OCI-LY3 (cell line): ENCODE measurements around the gene TMEM253.
A peak's percentile ranks its signal among the peaks of the same experiment; 100 is the strongest.

Experiments used
- H2AFZ ChIP-seq: fragments of 200-600, 300-600 bp; shearing (Covaris generic); 2 replicates; pipeline ENCODE4 v1.6.0; 2014; ENCODE audit warnings: antibody characterized with exemption, low read depth, low read length
- H3K27ac ChIP-seq: fragments of 200-600, 300-600 bp; sonication (generic); 2 replicates; pipeline ENCODE4 v1.5.1; 2014; ENCODE audit warnings: mild to moderate bottlenecking, low read length, moderate library complexity, mixed read lengths
- H3K27me3 ChIP-seq: fragments of 200-600, 300-600 bp; sonication (generic); 2 replicates; pipeline ENCODE4 v1.6.1; 2014; ENCODE audit warnings: low read depth, low read length, mixed read lengths
- H3K36me3 ChIP-seq: fragments of 200-600, 300-600 bp; sonication (generic); replicated peaks from 2 replicates; pipeline ENCODE3; 2014; ENCODE audit warnings: low read depth, low read length, mixed read lengths
- H3K4me1 ChIP-seq: fragments of 300-600, 200-600 bp; sonication (generic); 2 replicates; pipeline ENCODE4 v1.6.1; 2014; ENCODE audit warnings: low read length, mixed read lengths
- H3K4me2 ChIP-seq: fragments of 200-600, 300-600 bp; sonication (generic); 2 replicates; pipeline ENCODE4 v1.6.1; 2014; ENCODE audit warnings: low read length, mixed read lengths
- H3K4me3 ChIP-seq: fragments of 300-600, 200-600 bp; sonication (generic); 2 replicates; pipeline ENCODE4 v1.5.1; 2014; ENCODE audit warnings: antibody characterized with exemption, mild to moderate bottlenecking, low read length, moderate library complexity
- H3K79me2 ChIP-seq: fragments of 300-600, 200-600 bp; shearing (Covaris generic); 2 replicates; pipeline ENCODE4 v1.6.1; 2014; ENCODE audit warnings: mild to moderate bottlenecking, low read length, mixed read lengths
- H3K9ac ChIP-seq: fragments of 300-600, 200-600 bp; shearing (Covaris generic); 2 replicates; pipeline ENCODE4 v1.6.0; 2014; ENCODE audit warnings: mild to moderate bottlenecking, low read length, moderate library complexity
- H3K9me3 ChIP-seq: fragments of 200-600, 300-600 bp; shearing (Covaris generic); 2 replicates; pipeline ENCODE4 v1.6.1; 2014; ENCODE audit warnings: low read length, mixed read lengths; ENCODE audit not compliant: insufficient read depth
- H4K20me1 ChIP-seq: fragments of 200-600, 300-600 bp; sonication (generic); 2 replicates; pipeline ENCODE4 v1.6.1; 2016; ENCODE audit warnings: low read length, mixed read lengths; ENCODE audit not compliant: insufficient read depth
- EZH2phosphoT487 ChIP-seq: fragments of 200-600 bp; shearing (Covaris generic); IDR thresholded peaks from 2 replicates; pipeline ENCODE4 v1.6.1; 2018; ENCODE audit warnings: antibody characterized with exemption, mixed run types, low read depth
- TF ChIP-seq, protein P1 (sequence below): fragments of 200-600, 300-600 bp; sonication (generic); IDR thresholded peaks from 2 replicates; pipeline ENCODE4 v1.5.1; 2014; ENCODE audit warnings: antibody characterized with exemption, low read length, low read depth

Gene TMEM253

DNA sequence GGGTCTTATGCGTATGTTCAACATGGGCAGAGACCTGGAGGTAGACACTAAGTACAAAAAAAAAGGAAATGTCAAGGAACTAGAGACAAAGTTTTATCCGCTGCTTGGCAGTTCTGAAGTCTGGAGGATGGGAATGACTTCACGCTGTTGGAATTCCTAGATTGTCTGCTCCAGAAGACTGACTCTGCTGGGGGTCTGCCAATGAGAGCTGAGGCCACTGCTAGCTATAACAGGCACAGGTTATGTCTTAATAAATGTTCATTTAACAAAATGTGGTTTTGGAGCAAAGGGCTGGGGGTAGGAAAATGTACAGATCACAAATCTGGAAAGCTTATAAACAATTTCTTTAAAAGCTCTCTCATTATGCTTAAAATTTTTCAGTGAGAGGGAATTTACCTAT is 37.4 kb upstream of the TMEM253 start:
- Histone ChIP-seq H3K27me3 (peaks cover 72% of the 10 kb centered on the region), H3K4me1 (peaks cover 13% of the 10 kb centered on the region), H3K79me2 (no peaks in the 10 kb centered on the region), H2AFZ (no peak overlapping the region), H3K9ac (no peak overlapping the region), H3K36me3 (no peaks in the 10 kb centered on the region), H3K4me2 (no peak overlapping the region), H3K27ac (no peak overlapping the region), H3K4me3 (no peak overlapping the region), H4K20me1 (no peaks in the 10 kb centered on the region), H3K9me3 (no peaks in the 10 kb centered on the region)
- no peak for TF ChIP-seq EZH2phosphoT487
- TF ChIP-seq, protein P1, sequence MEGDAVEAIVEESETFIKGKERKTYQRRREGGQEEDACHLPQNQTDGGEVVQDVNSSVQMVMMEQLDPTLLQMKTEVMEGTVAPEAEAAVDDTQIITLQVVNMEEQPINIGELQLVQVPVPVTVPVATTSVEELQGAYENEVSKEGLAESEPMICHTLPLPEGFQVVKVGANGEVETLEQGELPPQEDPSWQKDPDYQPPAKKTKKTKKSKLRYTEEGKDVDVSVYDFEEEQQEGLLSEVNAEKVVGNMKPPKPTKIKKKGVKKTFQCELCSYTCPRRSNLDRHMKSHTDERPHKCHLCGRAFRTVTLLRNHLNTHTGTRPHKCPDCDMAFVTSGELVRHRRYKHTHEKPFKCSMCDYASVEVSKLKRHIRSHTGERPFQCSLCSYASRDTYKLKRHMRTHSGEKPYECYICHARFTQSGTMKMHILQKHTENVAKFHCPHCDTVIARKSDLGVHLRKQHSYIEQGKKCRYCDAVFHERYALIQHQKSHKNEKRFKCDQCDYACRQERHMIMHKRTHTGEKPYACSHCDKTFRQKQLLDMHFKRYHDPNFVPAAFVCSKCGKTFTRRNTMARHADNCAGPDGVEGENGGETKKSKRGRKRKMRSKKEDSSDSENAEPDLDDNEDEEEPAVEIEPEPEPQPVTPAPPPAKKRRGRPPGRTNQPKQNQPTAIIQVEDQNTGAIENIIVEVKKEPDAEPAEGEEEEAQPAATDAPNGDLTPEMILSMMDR = no peak

DNA sequence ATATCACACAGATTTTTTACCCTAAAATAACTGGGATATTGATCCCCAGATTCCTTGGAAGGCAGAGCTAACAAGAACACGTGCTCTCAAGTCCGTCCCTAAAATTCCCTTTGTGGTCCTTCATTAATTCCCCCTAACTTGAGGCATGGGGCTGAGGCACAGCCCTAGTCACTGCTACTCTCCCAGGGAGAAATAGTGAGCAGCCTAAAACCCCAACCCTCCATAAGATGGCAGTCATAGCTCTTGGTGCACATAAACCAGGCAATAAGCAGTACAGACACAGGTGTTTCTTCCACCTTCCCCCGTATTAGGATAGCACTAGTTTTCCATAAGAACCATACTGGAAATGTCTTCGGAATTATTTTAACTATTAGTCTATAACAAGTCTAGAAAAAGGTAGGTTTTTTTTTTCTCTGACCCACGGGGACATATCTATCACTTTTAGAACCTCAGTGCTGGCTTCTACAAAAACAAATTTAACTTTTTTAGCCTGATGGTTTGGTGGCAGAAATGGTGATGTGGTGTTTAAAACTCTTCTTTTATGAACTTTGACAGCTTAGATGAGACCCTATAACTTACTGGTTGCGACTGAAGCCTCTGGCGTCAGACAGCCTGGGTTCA is 33.9 kb upstream of the TMEM253 start:
- Histone ChIP-seq H3K4me2 (peak overlapping the region; percentile 22; the same call in 1 of the 2 replicates), H3K27ac (no peak overlapping the region), H4K20me1 (no peaks in the 10 kb centered on the region), H3K36me3 (no peaks in the 10 kb centered on the region), H2AFZ (no peak overlapping the region), H3K9ac (no peak overlapping the region), H3K79me2 (no peaks in the 10 kb centered on the region), H3K9me3 (no peaks in the 10 kb centered on the region), H3K4me1 (peaks cover 30% of the 10 kb centered on the region), H3K27me3 (peaks cover 64% of the 10 kb centered on the region), H3K4me3 (no peak overlapping the region)
- TF ChIP-seq EZH2phosphoT487 = no peak
- TF ChIP-seq, protein P1 = peak; percentile 68

DNA sequence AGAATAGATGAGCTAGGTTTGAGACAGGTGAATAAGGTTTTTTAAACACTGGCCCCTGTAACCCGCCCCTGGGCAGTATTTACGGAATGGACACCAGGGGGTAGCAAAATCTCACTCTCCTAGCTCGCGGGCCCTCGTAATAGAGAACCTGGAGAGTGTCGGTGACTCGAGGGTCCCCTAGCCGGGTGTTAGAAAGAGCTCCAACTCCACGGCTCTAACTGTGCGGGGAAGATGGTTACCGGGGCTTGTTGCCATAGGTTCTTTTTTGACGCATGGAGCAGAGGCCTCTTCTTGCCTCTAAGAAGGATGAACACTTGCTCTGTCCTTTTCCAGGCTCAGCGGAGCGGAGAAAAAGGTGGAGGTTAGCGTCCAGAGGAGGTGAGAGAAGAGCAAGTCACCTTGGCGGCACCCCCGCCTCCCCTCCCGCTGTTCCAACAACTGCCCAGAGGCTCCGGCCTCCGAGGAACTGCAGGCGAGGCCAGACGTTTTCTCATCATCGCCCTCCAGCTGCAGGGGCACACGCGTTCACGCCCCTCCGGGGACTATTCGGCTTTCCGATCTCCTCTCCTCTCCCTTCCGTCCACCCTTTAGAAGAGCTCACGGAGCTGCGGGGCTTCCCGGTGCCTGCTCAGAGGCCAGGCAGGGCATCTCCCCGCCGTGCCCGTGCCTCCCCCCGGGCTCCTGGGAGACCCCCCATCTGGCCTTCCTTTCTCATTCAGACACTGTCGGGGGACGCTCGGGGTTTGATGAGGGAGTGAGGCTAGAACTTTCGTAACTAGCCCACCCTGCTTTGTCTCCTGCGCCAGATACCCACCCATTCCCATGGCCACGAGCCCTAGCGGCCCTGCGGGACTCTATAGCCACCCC is 32.1 kb upstream of the TMEM253 start:
- no peak overlapping the region for H2AFZ ChIP-seq
- H4K20me1 ChIP-seq = no peaks in the 10 kb centered on the region
- H3K27me3 ChIP-seq = peaks cover 47% of the 10 kb centered on the region
- peak overlapping the region; percentile 93 for H3K4me2 ChIP-seq
- peaks cover 38% of the 10 kb centered on the region for H3K4me1 ChIP-seq
- peak overlapping the region; percentile 89; the same call in 1 of the 2 replicates for H3K9ac ChIP-seq
- H3K79me2 ChIP-seq = no peaks in the 10 kb centered on the region
- TF ChIP-seq, protein P1 = peak; percentile 76
- TF ChIP-seq EZH2phosphoT487 = no peak
- H3K36me3 ChIP-seq = no peaks in the 10 kb centered on the region
- H3K9me3 ChIP-seq = no peaks in the 10 kb centered on the region
- no peak overlapping the region for H3K27ac ChIP-seq
- H3K4me3 ChIP-seq = peak overlapping the region; percentile 84

DNA sequence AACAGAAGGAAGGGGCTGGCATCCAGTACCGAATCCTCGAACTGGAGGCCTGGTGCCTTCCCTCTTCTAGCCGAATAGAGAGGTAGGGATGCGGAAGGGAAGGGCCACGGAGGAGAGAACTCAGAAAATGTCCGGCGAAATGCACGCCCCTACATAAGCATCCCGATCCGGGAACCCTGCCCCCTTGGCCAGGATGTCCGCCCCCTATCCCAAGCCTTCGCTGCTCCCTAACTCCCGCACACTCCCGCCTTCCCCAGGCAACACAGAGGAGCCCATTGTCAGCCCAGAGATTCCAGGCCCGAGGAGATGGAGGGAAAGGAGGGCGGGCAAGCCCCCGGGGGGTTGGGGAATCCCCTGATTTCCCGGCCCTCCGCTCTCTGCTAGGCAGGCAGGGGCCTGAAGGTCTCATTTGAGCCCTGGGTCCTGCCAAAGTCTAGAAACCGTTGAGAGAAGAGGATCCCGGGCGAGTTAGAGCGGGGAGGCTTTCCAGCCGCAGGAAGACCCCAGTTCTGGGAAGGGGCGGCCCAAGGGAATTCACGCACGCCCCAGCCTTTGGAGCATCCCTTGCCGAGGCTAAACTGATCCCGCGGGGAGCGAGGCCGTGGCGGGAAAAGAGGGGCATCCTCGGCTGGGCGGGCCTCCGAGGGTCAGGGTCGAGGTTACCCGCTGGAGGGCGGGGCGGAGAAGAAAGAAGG is 31.3 kb upstream of the TMEM253 start:
- peak overlapping the region; percentile 89 for H3K9ac ChIP-seq
- peak overlapping the region; percentile 73 for H2AFZ ChIP-seq
- no peaks in the 10 kb centered on the region for H3K9me3 ChIP-seq
- no peaks in the 10 kb centered on the region for H3K79me2 ChIP-seq
- peak overlapping the region; percentile 93 for H3K4me2 ChIP-seq
- peaks cover 41% of the 10 kb centered on the region for H3K27me3 ChIP-seq
- H3K36me3 ChIP-seq = no peaks in the 10 kb centered on the region
- peak overlapping the region; percentile 84 for H3K4me3 ChIP-seq
- H3K27ac ChIP-seq = no peak overlapping the region
- TF ChIP-seq, protein P1 = no peak
- no peak for TF ChIP-seq EZH2phosphoT487
- H4K20me1 ChIP-seq = no peaks in the 10 kb centered on the region
- H3K4me1 ChIP-seq = peaks cover 38% of the 10 kb centered on the region
